ENCODE data around the gene PLCB1.

DNA sequence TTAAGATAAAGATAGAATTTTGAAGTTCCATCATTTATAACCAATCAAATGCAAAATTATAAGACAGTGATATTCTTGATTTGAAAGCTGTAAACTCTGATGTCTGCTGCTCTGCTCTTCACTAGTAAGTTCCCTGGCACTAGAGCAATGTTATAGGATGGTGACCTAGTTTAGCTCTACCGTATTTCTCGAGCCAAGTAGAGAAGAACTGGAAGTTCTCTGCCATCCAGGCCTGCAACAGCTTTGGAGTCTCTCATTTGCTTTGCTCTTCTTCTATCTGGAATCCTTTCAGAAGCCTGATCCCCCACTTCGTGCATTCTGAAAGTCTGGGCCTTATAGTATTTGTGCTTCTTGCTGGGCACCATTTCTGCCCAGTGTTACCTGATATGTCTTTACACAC lies 100.3 kb downstream of the PLCB1 start:
- TF ChIP-seq, protein P1, sequence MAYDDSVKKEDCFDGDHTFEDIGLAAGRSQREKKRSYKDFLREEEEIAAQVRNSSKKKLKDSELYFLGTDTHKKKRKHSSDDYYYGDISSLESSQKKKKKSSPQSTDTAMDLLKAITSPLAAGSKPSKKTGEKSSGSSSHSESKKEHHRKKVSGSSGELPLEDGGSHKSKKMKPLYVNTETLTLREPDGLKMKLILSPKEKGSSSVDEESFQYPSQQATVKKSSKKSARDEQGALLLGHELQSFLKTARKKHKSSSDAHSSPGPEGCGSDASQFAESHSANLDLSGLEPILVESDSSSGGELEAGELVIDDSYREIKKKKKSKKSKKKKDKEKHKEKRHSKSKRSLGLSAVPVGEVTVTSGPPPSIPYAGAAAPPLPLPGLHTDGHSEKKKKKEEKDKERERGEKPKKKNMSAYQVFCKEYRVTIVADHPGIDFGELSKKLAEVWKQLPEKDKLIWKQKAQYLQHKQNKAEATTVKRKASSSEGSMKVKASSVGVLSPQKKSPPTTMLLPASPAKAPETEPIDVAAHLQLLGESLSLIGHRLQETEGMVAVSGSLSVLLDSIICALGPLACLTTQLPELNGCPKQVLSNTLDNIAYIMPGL (CRISPR knock-in tag; IDR thresholded peaks at IDR 0.05) = no peak
- TF ChIP-seq, protein P2, sequence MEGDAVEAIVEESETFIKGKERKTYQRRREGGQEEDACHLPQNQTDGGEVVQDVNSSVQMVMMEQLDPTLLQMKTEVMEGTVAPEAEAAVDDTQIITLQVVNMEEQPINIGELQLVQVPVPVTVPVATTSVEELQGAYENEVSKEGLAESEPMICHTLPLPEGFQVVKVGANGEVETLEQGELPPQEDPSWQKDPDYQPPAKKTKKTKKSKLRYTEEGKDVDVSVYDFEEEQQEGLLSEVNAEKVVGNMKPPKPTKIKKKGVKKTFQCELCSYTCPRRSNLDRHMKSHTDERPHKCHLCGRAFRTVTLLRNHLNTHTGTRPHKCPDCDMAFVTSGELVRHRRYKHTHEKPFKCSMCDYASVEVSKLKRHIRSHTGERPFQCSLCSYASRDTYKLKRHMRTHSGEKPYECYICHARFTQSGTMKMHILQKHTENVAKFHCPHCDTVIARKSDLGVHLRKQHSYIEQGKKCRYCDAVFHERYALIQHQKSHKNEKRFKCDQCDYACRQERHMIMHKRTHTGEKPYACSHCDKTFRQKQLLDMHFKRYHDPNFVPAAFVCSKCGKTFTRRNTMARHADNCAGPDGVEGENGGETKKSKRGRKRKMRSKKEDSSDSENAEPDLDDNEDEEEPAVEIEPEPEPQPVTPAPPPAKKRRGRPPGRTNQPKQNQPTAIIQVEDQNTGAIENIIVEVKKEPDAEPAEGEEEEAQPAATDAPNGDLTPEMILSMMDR (IDR thresholded peaks at IDR 0.05) = no peak
- TF ChIP-seq, protein P3, sequence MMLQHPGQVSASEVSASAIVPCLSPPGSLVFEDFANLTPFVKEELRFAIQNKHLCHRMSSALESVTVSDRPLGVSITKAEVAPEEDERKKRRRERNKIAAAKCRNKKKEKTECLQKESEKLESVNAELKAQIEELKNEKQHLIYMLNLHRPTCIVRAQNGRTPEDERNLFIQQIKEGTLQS (CRISPR knock-in tag; conservative IDR thresholded peaks at IDR 0.05) = no peak

All from WTC11 (cell line).